GM12801 (cell line): ENCODE measurements around the gene LUZP1.

Source experiments
- TF ChIP-seq, protein P1 (sequence below): IDR thresholded peaks from one replicate; pipeline ENCODE4 v1.5.1; 2011; ENCODE audit warnings: control low read depth; ENCODE audit not compliant: insufficient read length; ENCODE audit errors: extremely low read depth

The LUZP1 gene

DNA sequence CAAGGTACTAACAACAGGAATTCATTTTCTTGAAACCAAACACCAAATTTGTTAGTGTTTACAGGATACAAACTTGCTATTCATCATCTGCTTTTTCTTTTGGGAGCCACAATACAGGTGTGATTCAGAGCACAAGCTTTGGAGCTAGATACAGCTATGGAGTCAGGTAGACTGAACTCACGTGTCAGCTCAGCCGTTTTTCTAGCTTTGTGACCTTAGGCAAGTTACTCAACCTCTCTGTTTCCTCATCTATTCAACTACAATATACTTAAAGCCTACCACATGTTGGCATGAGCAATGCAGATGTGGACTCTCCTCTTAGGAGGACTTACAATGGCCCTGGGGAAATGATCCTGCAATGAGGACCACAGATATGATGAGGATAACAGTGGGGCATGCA, 42.3 kb upstream of the LUZP1 start:
- TF ChIP-seq, protein P1, sequence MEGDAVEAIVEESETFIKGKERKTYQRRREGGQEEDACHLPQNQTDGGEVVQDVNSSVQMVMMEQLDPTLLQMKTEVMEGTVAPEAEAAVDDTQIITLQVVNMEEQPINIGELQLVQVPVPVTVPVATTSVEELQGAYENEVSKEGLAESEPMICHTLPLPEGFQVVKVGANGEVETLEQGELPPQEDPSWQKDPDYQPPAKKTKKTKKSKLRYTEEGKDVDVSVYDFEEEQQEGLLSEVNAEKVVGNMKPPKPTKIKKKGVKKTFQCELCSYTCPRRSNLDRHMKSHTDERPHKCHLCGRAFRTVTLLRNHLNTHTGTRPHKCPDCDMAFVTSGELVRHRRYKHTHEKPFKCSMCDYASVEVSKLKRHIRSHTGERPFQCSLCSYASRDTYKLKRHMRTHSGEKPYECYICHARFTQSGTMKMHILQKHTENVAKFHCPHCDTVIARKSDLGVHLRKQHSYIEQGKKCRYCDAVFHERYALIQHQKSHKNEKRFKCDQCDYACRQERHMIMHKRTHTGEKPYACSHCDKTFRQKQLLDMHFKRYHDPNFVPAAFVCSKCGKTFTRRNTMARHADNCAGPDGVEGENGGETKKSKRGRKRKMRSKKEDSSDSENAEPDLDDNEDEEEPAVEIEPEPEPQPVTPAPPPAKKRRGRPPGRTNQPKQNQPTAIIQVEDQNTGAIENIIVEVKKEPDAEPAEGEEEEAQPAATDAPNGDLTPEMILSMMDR: no peak

DNA sequence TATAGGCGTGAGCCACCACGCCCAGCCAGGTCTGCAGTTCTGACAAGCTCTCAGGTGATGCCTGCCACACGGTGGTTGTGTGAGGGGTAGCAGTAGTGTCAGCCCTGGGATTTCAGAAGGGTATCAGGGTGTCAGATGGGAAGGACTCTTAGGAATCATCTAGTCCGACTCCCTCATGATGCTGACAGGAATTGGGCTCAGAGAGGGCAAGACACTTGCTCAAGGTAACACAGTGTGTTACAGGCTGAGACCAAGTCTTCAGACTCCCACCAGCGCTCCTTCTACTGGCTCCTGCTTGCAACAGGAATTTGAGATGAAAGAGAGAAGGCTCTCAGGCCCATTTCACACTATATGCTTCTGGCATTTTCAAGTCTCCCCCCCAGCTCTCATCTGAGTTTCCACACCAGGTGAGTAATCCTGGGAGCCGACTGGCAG, 41.7 kb upstream of the LUZP1 start:
- TF ChIP-seq, protein P1: no peak

DNA sequence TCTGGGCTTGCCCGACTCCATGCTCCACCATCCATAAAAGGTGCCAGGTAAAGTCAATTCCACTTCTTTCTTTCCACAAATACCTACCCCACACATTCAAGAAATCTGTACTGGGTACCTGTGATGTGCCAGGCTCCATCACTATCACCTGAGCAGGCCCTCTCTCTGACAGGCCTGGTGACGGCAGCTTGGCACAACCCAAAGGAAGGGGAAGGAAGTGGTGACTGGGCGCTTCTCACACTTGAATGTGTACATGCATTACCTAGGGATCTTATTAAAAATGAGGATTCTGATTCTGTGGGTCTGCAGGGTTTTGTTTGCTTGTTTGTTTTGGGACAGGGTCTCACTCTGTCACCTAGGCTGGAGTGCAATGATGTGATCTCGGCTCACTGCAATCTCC, 41.1 kb upstream of the LUZP1 start:
- TF ChIP-seq, protein P1: no peak

DNA sequence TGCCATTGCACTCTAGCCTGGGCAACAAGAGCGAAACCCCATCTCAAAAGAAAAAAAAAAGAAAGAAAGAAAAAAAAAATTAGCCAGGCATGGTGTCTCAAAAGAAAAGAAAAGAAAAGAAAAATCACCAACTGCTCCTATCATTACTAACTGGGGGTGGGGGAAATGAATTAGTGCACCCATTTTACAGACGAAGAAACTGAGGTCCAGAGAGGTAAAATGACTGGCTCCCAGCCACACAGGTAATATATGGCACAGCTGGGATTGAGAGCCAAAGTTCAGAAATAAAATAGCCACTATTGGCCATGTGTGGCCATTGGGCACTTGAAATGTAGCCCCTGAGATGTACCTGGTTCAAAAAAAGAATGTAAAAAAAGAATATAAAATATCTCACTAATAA, 39.9 kb upstream of the LUZP1 start:
- TF ChIP-seq, protein P1: no peak

DNA sequence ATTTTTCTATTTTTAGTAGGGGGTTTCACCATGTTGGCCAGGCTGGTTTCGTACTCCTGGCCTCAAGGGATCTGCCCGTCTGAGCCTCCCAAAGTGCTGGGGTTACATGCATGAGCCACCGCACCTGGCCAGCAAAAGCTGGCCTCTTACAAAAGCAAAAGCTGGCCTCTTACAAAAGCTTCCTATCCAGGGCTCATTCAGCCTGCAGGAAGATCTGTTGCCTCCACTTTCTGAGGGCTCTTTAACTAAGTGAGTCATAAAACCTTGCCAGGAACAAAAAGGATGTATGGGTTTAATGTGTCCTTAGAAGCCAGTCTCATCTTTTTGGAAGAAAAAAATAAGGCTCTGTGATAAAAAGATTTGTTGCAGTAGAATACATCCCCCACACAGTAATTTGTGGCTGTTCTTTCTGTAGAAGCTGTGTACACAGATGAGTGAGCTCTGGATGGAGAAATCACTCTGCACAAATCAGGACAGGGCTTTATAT, 33.6 kb upstream of the LUZP1 start:
- TF ChIP-seq, protein P1: no peak

DNA sequence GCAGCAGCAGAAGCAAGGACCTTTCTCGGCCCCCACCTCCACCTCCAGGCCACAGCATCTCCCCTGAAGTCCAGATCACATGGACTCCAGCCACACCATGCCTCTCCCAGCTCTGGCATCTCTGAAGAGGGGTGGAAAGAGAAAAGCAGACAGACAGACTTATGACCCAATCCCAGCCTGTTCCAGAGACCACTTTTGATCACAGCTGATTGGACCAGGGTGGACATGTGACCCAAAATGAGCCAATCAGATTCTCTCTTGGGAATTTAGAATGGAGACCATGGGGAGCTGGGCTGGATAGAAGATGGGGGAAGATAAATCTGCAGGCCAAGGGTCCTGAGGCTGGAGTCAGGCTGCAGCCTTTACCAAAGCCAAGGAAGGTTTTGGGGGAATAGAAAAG, 32.2 kb upstream of the LUZP1 start:
- TF ChIP-seq, protein P1: no peak

DNA sequence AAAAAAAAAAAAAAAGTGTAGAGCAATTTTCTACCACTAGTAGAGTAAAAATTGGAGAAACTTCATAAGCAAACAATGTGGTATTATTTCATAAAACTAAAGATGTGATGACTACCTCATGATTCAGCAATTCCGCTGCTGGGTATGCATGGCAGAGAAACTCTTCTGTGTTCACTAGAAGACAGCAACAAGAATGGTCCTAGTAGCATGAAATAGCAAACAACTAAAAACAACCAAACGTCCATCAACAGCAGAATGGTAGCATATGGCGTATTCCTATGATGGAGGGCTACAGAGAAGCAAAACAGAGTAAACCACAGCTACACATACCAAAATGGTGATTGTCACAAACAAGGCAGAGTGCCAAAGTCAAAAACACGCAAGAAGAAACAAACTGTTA, 29.7 kb upstream of the LUZP1 start:
- TF ChIP-seq, protein P1: no peak

DNA sequence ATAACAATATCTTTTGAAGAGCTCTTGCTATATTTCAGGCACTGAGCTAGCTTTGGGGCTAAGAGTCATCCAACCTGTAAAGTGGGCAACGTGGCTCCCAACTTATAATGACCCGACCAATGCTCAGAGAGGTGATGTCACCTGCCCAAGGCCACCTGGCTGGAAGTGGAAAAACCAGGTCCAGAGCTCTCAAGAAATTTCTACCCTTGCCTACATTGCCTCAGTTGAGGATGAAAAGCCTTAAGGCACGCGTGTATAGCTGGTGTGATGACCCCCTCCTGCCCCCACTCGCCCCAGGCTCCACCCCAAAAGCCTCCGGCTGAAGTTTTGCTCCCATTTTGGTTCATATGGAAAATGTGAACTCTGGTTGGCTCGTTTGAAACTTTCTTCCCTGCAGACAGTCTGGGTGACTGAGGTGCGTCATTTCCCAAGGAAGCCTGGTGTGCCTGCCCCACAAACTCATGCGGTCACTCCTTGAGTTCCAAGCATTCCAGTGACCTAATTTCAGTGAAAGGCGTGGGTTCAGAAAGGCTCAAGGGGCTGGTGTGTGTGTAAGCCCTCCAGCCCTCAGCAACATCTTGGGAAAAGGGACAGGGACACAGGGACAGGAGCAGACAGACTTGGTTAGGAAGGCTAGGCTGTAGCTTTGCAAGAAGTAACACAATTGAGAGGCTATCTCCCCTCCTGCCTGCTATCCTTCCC, 28.1 kb upstream of the LUZP1 start:
- TF ChIP-seq, protein P1: no peak
